GM18870 (cell line): ENCODE measurements around the gene DEAF1.

Experiments used
- ATAC-seq: cut with Tn5 transposase; IDR thresholded peaks from one replicate; pipeline ENCODE4 v1.9.1; 2021; ENCODE audit warnings: moderate library complexity; ENCODE audit not compliant: unreplicated experiment

Gene DEAF1

DNA sequence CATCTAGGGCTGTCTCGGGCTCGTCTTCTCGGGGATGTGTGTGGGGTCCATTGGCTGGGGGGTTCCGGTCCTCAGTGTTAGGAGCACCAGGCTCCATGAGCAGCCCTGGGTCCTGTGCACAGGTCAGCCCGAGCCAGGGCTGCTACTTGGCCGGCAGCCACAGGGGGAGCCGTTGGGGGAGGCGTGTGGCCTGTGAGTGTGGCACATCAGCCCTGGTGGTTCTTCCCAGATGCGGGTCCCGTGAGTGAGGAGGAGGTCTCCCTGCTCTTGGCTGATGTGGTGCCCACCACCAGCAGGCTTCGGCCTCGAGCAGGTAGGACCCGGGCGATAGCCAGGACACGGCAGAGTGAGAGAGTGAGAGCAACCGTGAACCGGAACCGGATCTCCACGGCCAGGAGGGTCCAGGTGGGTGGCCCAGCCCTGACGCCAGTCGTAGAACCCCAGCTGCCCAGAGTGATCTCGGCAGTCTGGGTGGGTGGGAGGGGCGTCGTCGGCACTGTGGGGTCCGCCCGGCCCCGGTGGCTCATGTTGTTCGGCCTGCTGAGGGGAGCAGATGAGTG is 97.8 kb downstream of the DEAF1 start:
- no peak for ATAC-seq

DNA sequence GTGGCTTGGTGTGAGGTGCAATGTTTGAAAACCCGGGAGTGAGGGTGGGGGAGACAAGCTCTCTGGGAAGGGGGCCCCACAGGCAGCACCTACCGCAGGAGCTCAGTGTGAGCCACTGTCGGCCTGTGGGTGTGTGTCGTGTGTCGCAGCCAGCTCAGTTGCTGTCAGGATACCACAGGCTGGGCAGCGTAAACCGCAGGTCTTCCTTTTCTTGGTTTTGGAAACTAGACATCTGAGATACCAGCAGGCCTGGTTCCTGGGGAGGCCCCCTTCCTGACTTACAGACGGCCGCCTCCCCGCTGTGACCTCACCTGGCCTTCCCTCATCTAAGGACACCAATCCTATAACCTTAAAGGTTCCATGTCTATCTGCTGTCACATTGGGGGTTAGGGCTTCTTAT is 98.6 kb downstream of the DEAF1 start:
- ATAC-seq = no peak

DNA sequence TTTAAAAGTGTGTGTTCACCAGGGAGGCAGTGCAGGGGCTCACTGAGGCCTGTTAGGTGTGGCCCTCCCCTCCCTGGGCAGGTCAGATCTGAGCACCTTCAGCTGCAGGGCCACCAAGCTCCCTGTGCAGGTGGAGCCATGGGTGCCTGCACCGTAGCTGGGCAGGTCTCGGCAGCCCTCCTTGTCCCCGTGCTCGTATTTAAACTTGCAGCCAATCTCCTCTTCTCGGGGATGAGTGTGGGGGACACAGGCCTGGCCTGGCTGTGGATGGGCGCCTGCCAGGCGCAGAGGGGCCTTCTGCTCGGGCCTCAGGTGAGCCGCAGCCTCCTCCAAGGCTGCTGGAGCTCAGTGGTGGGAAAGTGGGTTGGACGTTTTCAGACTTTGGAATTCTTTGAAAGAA is 99.6 kb downstream of the DEAF1 start:
- ATAC-seq = no peak
